NB4 (cell line): ENCODE measurements around the gene ZC3H11A.

Experiments
- DNase-seq: peaks from one replicate; pipeline ENCODE4 v3.0.0; 2010; ENCODE audit warnings: low read depth
- H3K4me3 ChIP-seq: one replicate; pipeline ENCODE4 v1.5.1; 2011; ENCODE audit warnings: mild to moderate bottlenecking, low read depth, low read length, moderate library complexity
- CTCF ChIP-seq: IDR thresholded peaks from one replicate; pipeline ENCODE4 v1.5.1; 2012; ENCODE audit warnings: low read depth, low read length
- MYC ChIP-seq: IDR thresholded peaks from 2 replicates; pipeline ENCODE4 v1.6.1; 2011; ENCODE audit warnings: low read depth, low read length
- POLR2A ChIP-seq: IDR thresholded peaks from 2 replicates; pipeline ENCODE4 v1.6.1; 2011; ENCODE audit warnings: mild to moderate bottlenecking; ENCODE audit not compliant: insufficient read length; ENCODE audit errors: extremely low read depth
- TF ChIP-seq, protein P1 (sequence below): IDR thresholded peaks from 2 replicates; pipeline ENCODE4 v1.6.1; 2011; ENCODE audit warnings: low read depth, low read length

Gene ZC3H11A

GRCh38 chr1:203805689-203806088 lies 10.3 kb downstream of the ZC3H11A start:
- H3K4me3 ChIP-seq: no peak overlapping the region
- TF ChIP-seq MYC (no peak), POLR2A (no peak), CTCF (no peak)
- TF ChIP-seq, protein P1, sequence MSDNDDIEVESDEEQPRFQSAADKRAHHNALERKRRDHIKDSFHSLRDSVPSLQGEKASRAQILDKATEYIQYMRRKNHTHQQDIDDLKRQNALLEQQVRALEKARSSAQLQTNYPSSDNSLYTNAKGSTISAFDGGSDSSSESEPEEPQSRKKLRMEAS: no peak
- DNase-seq: no peak

DNA sequence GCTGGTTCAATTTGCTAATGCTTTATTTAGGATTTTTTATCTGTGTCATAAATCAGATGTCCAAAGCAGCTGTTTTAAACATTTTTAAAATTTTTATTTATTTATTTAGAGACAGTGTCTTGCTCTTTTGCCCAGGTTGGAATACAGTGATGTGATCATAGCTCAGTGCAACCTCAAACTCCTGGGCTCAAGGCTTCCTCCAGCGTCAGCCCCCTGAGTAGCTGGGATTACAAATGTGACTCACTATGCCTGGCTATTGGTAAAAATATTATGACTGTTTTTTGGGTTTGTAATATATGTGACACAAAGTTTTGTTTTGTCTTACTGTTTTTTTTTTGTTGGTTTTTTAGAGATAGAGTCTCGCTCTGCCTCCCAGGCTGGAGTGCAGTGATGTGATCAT lies 11.8 kb downstream of the ZC3H11A start:
- no peak overlapping the region for H3K4me3 ChIP-seq
- DNase-seq: no peak
- TF ChIP-seq, protein P1: no peak
- no peak for TF ChIP-seq MYC
- no peak for TF ChIP-seq POLR2A
- TF ChIP-seq CTCF: no peak

GRCh38 chr1:203813581-203814341 lies 18.3 kb downstream of the ZC3H11A start:
- no peak overlapping the region for H3K4me3 ChIP-seq
- TF ChIP-seq CTCF: no peak
- no peak for DNase-seq

DNA sequence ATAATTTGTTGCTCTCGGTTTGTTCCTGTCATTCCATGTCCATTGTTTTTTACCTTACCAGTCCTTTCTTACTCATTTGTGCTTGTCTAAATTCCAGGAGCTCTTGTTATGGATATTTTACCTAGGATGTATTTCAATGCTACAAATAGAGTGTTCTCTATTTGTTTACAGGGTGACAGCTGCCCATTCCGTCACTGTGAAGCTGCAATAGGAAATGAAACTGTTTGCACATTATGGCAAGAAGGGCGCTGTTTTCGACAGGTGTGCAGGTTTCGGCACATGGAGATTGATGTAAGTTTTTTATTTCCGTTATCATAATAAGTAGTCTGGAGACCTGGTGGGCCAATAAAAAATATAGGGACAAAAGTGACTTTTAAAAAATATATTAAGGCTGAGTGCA lies 23.0 kb downstream of the ZC3H11A start:
- TF ChIP-seq MYC: no peak
- TF ChIP-seq POLR2A: no peak
- no peak for TF ChIP-seq CTCF
- TF ChIP-seq, protein P1: no peak
- DNase-seq: no peak
- no peak overlapping the region for H3K4me3 ChIP-seq

DNA sequence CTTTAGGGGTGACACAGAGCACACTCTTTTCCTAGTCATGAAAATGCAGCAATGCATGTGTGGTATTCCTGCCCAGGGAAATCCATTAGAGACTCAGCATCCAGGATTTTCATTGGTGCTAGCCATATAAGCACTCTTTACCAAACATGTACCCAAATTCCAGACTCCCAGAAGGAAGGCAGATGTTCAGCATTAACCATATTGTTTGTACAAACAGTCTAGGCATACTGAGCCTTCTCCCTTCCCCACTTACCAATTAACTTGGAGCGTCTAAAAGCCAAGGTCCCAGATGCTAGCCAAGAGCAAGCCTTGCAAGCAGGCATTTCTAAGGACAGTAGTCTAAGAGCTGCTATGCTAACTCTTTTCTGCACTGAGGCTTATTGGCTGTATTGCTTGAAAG lies 27.9 kb downstream of the ZC3H11A start:
- H3K4me3 ChIP-seq: no peak overlapping the region
- no peak for TF ChIP-seq MYC
- DNase-seq: no peak

- TF ChIP-seq CTCF (no peak), POLR2A (no peak), MYC (no peak)
- TF ChIP-seq, protein P1: no peak
- no peak overlapping the region for H3K4me3 ChIP-seq
- no peak for DNase-seq
These were observed 30.8 kb downstream of the ZC3H11A start for GRCh38 chr1:203826175-203826574.

DNA sequence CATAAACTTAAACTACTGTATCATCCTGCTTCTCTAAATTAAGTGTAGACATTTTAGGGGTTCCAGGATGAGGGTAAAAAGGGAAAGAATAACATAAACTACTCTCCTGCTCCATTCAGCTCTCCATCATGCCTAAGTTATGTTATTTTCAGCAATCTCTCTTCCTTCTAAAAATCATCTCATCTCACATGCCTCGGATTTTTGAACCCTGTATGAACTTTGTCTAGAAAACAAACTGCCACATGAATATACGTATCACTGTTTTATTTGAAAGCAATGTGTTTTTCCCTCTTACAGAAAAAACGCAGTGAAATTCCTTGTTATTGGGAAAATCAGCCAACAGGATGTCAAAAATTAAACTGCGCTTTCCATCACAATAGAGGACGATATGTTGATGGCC lies 32.6 kb downstream of the ZC3H11A start:
- no peak for DNase-seq
- TF ChIP-seq, protein P1: no peak
- TF ChIP-seq POLR2A (no peak), CTCF (no peak), MYC (no peak)
- H3K4me3 ChIP-seq: no peak overlapping the region
